ENCODE data around the gene ATP6V1G3.

GRCh38 chr1:198549866-198550265 lies 9.4 kb upstream of the ATP6V1G3 start:
- TF ChIP-seq, protein P1, sequence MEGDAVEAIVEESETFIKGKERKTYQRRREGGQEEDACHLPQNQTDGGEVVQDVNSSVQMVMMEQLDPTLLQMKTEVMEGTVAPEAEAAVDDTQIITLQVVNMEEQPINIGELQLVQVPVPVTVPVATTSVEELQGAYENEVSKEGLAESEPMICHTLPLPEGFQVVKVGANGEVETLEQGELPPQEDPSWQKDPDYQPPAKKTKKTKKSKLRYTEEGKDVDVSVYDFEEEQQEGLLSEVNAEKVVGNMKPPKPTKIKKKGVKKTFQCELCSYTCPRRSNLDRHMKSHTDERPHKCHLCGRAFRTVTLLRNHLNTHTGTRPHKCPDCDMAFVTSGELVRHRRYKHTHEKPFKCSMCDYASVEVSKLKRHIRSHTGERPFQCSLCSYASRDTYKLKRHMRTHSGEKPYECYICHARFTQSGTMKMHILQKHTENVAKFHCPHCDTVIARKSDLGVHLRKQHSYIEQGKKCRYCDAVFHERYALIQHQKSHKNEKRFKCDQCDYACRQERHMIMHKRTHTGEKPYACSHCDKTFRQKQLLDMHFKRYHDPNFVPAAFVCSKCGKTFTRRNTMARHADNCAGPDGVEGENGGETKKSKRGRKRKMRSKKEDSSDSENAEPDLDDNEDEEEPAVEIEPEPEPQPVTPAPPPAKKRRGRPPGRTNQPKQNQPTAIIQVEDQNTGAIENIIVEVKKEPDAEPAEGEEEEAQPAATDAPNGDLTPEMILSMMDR (IDR thresholded peaks at IDR 0.05): no peak
- no peak for TF ChIP-seq POLR2A (IDR thresholded peaks at IDR 0.05)
